GM12878 (cell line): ENCODE measurements around the gene MPC1L. TPM values are rescaled to one million over a fixed set of nuclear protein-coding genes. Genes with fewer than 3 reads are reported as not detected.

Source experiments
- DPF2 ChIP-seq: fragments of 450-650 bp; IDR thresholded peaks from 2 replicates; pipeline ENCODE4 v1.6.1; 2017; ENCODE audit warnings: mild to moderate bottlenecking
- ETV6 ChIP-seq, 2 experiments: fragments of 450-650 bp in 1 of 2; IDR thresholded peaks in 1 of 2; conservative IDR thresholded peaks in 1 of 2; 2 replicates each; pipeline ENCODE4 v1.6.1; 2014; ENCODE audit warnings: antibody characterized with exemption in 1 of 2, borderline replicate concordance in 1 of 2, low read depth in 1 of 2, mild to moderate bottlenecking in 1 of 2, moderate library complexity in 1 of 2
- FOXK2 ChIP-seq: fragments of 450-650 bp; IDR thresholded peaks from 2 replicates; pipeline ENCODE4 v1.6.1; 2017; ENCODE audit warnings: mild to moderate bottlenecking, moderate library complexity
- GABPA ChIP-seq: IDR thresholded peaks from 2 replicates; pipeline ENCODE4 v1.6.1; 2014; ENCODE audit warnings: antibody characterized with exemption, low read depth, mild to moderate bottlenecking, inconsistent platforms
- ZBED1 ChIP-seq: IDR thresholded peaks from 2 replicates; pipeline ENCODE4 v1.6.1; 2016; ENCODE audit warnings: borderline replicate concordance
- polyA plus RNA-seq, 11 experiments: library from polyadenylated mRNA; depleted of rRNA in 4 of 11; unstranded in 6 of 11; stranded (reverse) in 5 of 11; fragments of >200 nt; fragmentation: Nextera tagmentation in 4 of 11; fragmentation: Illumina TruSeq in 1 of 11; extraction: Ambion mirVana in 4 of 11; extraction: Trizol in 1 of 11; gene quantifications; 1 replicate in 1 of 11; 2 replicates in 10 of 11; pipeline versions ENCODE4 v1.2.1 to v1.2.3, GENCODE V29; 2011 to 2016; ENCODE audit warnings: inconsistent platforms in 2 of 11, missing spikeins in 2 of 11, low read depth in 1 of 11
- total RNA-seq, 4 experiments: library from RNA; depleted of rRNA in 3 of 4; stranded (reverse); fragments of >200 nt in 3 of 4; fragmentation: Illumina TruSeq in 1 of 4; extraction: Trizol in 1 of 4; gene quantifications; 2 replicates each; pipeline versions ENCODE4 v1.2.1 to v1.2.3, GENCODE V29; 2013 to 2021
- TF ChIP-seq, protein P1 (sequence below): IDR thresholded peaks from 2 replicates; pipeline ENCODE4 v1.6.1; 2012; ENCODE audit warnings: improper control_type of control experiment, low read depth, low read length; ENCODE audit not compliant: insufficient replicate concordance
- TF ChIP-seq, protein P2 (sequence below): IDR thresholded peaks from 2 replicates; pipeline ENCODE4 v1.6.1; 2011; ENCODE audit warnings: mild to moderate bottlenecking, low read depth, low read length, moderate library complexity; ENCODE audit not compliant: insufficient replicate concordance

Gene MPC1L
- total and polyA plus RNA-seq, 10 of the 15 experiments (the other 5 are each of a cell fraction or from before 2014, with no cell fraction given) = not detected

DNA sequence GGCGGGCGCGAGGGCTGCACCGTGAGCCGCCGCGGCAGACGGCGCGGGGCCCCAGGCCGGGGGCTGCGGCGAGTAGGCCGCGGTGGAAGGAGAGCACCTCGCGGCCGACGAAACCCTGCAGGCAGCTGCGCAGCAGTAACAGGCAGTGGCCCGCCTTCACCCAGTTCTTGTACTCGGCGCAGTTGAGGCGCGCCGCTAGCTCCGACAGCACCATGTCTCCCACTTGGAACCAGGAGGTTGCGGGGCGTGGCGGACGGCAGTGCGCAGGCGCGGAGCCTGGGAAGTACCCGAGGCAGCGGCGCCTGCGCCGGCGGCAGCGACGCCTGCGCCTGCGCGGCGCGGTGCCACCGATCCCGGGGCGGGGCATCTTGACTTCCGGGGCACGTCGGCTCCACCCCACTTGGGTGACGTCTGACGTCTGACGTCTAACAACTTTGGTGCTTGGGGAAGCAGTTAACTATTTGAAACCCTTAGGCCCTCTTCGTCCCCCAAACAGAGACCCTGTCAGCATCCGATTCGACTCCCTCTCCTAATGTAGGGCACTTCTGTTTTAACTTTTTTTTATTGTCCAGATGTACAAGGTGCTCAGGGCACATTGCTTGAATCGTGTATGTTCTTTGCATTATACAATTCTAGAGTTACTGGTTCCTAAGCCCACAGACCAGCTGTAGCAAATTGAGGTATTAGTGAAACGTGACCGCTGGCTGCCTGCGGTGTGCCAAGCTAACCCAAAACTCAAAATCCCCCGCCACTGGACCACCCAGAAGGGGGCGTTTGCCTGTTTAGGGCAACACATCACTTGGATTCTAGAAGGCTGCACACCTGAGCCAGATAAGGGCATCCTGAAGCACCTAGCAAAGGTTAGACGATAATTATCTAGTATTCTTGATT lies 24.3 kb downstream of the MPC1L start, which contains the start of gene CXorf38 (continued):
- TF ChIP-seq, protein P1, sequence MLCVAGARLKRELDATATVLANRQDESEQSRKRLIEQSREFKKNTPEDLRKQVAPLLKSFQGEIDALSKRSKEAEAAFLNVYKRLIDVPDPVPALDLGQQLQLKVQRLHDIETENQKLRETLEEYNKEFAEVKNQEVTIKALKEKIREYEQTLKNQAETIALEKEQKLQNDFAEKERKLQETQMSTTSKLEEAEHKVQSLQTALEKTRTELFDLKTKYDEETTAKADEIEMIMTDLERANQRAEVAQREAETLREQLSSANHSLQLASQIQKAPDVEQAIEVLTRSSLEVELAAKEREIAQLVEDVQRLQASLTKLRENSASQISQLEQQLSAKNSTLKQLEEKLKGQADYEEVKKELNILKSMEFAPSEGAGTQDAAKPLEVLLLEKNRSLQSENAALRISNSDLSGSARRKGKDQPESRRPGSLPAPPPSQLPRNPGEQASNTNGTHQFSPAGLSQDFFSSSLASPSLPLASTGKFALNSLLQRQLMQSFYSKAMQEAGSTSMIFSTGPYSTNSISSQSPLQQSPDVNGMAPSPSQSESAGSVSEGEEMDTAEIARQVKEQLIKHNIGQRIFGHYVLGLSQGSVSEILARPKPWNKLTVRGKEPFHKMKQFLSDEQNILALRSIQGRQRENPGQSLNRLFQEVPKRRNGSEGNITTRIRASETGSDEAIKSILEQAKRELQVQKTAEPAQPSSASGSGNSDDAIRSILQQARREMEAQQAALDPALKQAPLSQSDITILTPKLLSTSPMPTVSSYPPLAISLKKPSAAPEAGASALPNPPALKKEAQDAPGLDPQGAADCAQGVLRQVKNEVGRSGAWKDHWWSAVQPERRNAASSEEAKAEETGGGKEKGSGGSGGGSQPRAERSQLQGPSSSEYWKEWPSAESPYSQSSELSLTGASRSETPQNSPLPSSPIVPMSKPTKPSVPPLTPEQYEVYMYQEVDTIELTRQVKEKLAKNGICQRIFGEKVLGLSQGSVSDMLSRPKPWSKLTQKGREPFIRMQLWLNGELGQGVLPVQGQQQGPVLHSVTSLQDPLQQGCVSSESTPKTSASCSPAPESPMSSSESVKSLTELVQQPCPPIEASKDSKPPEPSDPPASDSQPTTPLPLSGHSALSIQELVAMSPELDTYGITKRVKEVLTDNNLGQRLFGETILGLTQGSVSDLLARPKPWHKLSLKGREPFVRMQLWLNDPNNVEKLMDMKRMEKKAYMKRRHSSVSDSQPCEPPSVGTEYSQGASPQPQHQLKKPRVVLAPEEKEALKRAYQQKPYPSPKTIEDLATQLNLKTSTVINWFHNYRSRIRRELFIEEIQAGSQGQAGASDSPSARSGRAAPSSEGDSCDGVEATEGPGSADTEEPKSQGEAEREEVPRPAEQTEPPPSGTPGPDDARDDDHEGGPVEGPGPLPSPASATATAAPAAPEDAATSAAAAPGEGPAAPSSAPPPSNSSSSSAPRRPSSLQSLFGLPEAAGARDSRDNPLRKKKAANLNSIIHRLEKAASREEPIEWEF = no peak
- TF ChIP-seq ETV6 (conservative IDR thresholded peaks at IDR 0.05 in 1 of 2, IDR thresholded peaks at IDR 0.05 in 1 of 2; ENCODE audit: borderline replicate concordance in 1 of 2, low read depth in 1 of 2) (no peak), DPF2 (peak; percentile 55), FOXK2 (no peak), GABPA (no peak), ZBED1 (no peak)
- TF ChIP-seq, protein P2, sequence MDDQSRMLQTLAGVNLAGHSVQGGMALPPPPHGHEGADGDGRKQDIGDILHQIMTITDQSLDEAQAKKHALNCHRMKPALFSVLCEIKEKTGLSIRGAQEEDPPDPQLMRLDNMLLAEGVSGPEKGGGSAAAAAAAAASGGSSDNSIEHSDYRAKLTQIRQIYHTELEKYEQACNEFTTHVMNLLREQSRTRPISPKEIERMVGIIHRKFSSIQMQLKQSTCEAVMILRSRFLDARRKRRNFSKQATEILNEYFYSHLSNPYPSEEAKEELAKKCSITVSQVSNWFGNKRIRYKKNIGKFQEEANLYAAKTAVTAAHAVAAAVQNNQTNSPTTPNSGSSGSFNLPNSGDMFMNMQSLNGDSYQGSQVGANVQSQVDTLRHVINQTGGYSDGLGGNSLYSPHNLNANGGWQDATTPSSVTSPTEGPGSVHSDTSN = peak; percentile 31
